Naive thymus-derived CD8-positive, alpha-beta T cell (primary cell): ENCODE measurements around the gene ARIH2. TPM values are rescaled to one million over a fixed set of nuclear protein-coding genes. Genes with fewer than 3 reads are reported as not detected.

ENCODE experiments used
- ATAC-seq, 2 donors: fragments of 150-1000 bp; cut with Tn5 transposase in 1 of 2; sonication (Bioruptor Pico), chemical (Tn5 transposase) in 1 of 2; 1 replicate in 1 of 2; 2 replicates in 1 of 2; pipeline ENCODE4 v1.10.0; 2021; ENCODE audit warnings: mild to moderate bottlenecking in 2 of 2, moderate library complexity in 2 of 2
- POLR2A ChIA-PET: fragments of 350-600 bp; sonication (Branson Sonifier 250); formaldehyde crosslinking; loops from one replicate; lab custom pipeline; 2021; ENCODE audit warnings: antibody characterized with exemption; lab: Charles Lee
- DNase-seq, 10 donors: peaks; one replicate each; pipeline versions ENCODE4 v3.0.0 to v3.0.0-alpha.2; 2020 to 2022
- H3K27ac Mint-ChIP-seq, 10 donors: one replicate each; pipeline ENCODE4 v1.8.0; 2020 to 2022; ENCODE audit warnings: mild to moderate bottlenecking in 10 of 10, mixed read lengths in 10 of 10, moderate library complexity in 4 of 10, inconsistent platforms in 1 of 10
- H3K27me3 Mint-ChIP-seq, 5 donors: one replicate each; pipeline ENCODE4 v1.8.0; 2021 to 2022; ENCODE audit warnings: mixed read lengths in 5 of 5
- H3K36me3 Mint-ChIP-seq, 3 donors: one replicate each; pipeline ENCODE4 v1.8.0; 2020 to 2022; ENCODE audit warnings: mixed read lengths in 3 of 3, mild to moderate bottlenecking in 2 of 3, inconsistent platforms in 1 of 3
- H3K4me1 Mint-ChIP-seq, 4 donors: one replicate each; pipeline ENCODE4 v1.8.0; 2021 to 2022; ENCODE audit warnings: mixed read lengths in 4 of 4
- H3K4me3 Mint-ChIP-seq, 10 donors: one replicate each; pipeline ENCODE4 v1.8.0; 2020 to 2022; ENCODE audit warnings: mild to moderate bottlenecking in 10 of 10, mixed read lengths in 10 of 10, moderate library complexity in 6 of 10, inconsistent platforms in 1 of 10
- H3K9me3 Mint-ChIP-seq, 9 donors: one replicate each; pipeline ENCODE4 v1.8.0; 2020 to 2022; ENCODE audit warnings: mixed read lengths in 9 of 9, mild to moderate bottlenecking in 3 of 9, inconsistent platforms in 1 of 9, moderate library complexity in 1 of 9
- polyA plus RNA-seq, 3 donors: library from polyadenylated mRNA; unstranded; fragments of 300-500 nt; fragmentation: Illumina TruSeq; gene quantifications; one replicate each; pipeline ENCODE4 v1.2.3, GENCODE V29; 2021
- total RNA-seq, 8 experiments: library from RNA in 2 of 8; stranded (reverse) in 2 of 8; gene quantifications; one replicate each; pipeline ENCODE4 v1.2.3 and lab custom pipeline; 2021 to 2026

Gene ARIH2
- total and polyA plus RNA-seq, 5 experiments from 2014 or later: 92.7 to 167 (median 119) TPM

DNA sequence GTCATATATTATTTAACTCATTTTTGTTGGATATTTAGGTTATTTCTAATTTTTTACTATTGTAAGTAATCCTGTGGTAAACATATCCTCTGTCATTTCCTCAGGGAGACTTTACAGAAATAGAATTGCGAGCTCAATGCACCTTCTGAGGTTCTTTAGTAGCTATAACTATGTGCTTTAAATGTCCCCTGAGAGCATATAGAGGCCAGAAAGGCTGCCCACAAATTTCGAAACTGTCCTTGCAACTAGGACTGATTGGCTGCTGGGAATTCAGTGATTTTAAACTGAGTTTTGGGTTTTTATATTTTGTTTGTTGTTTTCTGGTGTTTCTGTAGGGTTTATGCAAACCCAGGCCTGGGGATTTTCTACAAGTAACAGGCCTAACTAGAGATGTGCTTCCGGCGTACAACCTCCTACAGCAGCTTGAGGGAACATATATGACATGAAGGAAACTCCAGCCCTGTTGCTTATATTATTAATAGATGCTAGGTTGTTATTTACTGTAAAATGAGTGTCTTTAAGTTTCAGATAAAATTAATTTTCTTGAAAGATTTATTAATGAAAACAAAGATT, 42.3 kb downstream of the ARIH2 start:
- DNase-seq (no peak), ATAC-seq (no peak)
- peak overlapping the region in 1 of 10 donors; percentile 30 for H3K27ac Mint-ChIP-seq
- H3K36me3 Mint-ChIP-seq: peaks cover 0 to 63% (median 7%) of the 10 kb centered on the region in 3 donors
- peaks cover 0 to 6% (median 2%) of the 10 kb centered on the region in 4 donors for H3K4me1 Mint-ChIP-seq
- no peaks in the 10 kb centered on the region for H3K27me3 Mint-ChIP-seq
- POLR2A ChIA-PET: interaction anchor here (0.5 to 0.7 kb wide), 2 partner anchors 27 to 244 kb away, joined by 3 read pairs; partner anchors contain the start of gene IP6K2
- H3K9me3 Mint-ChIP-seq: no peaks in the 10 kb centered on the region
- H3K4me3 Mint-ChIP-seq: no peak overlapping the region

- H3K4me3 Mint-ChIP-seq: no peak overlapping the region
- no peaks in the 10 kb centered on the region for H3K27me3 Mint-ChIP-seq
- DNase-seq: no peak
- peaks cover 0 to 73% (median 7%) of the 10 kb centered on the region in 3 donors for H3K36me3 Mint-ChIP-seq
- peak overlapping the region in 3 of 10 donors; percentile 31 to 81 (median 71) for H3K27ac Mint-ChIP-seq
- no peak for ATAC-seq
- H3K4me1 Mint-ChIP-seq: peaks cover 0 to 7% (median 4%) of the 10 kb centered on the region in 4 donors
- no peaks in the 10 kb centered on the region for H3K9me3 Mint-ChIP-seq
- POLR2A ChIA-PET: interaction anchor here (0.7 kb wide), 1 partner anchor 1790 kb away, joined by 4 read pairs; no protein-coding TSS in a partner anchor
Observed at GRCh38 chr3:48962340-48962739, 43.7 kb downstream of the ARIH2 start.

GRCh38 chr3:48962939-48963338, 44.3 kb downstream of the ARIH2 start:
- Mint-ChIP-seq H3K4me3 (no peak overlapping the region), H3K27ac (peak overlapping the region in 1 of 10 donors; percentile 71)

DNA sequence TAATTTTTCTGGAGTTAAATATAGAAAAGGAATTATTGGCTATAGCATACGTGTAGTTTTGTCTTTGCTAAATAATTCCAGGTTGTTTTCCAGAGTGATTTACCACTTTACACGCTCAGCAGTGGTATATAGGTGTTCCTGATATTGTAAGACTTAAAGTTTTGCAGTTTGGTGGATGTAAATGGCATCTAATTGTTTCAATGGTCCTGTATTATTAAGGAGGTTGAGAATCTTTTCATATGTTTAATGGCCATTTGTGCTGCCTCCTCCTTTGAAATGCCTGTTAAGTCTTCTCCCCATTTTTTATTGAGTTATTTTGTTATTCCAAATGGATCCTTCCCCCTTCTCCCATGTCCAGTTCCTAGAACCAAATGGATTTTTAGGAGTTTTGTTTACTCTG, 44.9 kb downstream of the ARIH2 start:
- no peaks in the 10 kb centered on the region for H3K9me3 Mint-ChIP-seq
- no peaks in the 10 kb centered on the region for H3K27me3 Mint-ChIP-seq
- ATAC-seq: no peak
- no peak overlapping the region for H3K4me3 Mint-ChIP-seq
- peaks cover 0 to 6% (median 4%) of the 10 kb centered on the region in 4 donors for H3K4me1 Mint-ChIP-seq
- DNase-seq: no peak
- H3K27ac Mint-ChIP-seq: no peak overlapping the region
- peaks cover 0 to 75% (median 14%) of the 10 kb centered on the region in 3 donors for H3K36me3 Mint-ChIP-seq
- POLR2A ChIA-PET: no interaction called here

More at GRCh38 chr3:48962939-48963338, 44.3 kb downstream of the ARIH2 start:
- ATAC-seq: no peak
- Mint-ChIP-seq H3K36me3 (peaks cover 0 to 73% (median 10%) of the 10 kb centered on the region in 3 donors), H3K9me3 (no peaks in the 10 kb centered on the region), H3K27me3 (no peaks in the 10 kb centered on the region), H3K4me1 (peaks cover 0 to 6% (median 4%) of the 10 kb centered on the region in 4 donors)
- POLR2A ChIA-PET: no interaction called here
- DNase-seq: no peak

DNA sequence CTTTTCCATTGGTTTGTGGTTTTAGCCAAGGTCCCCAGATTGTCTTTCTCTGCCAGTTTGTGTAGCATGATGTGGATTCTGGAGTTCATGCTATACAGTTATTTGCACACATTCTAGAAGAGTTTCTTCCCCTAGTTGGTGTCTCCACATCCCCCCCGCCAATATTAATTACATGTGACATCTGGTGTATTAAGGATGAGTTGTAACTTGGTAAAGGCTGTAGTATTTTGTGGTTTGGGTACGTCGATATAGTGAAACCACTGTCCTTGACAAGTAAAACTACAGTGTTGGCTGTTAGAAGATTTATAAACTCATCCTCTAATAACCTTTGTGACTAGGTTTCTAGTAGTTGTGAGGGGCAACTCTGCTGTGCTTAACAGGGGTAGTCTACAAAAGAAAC, 47.7 kb downstream of the ARIH2 start:
- H3K27me3 Mint-ChIP-seq: no peaks in the 10 kb centered on the region
- POLR2A ChIA-PET: no interaction called here
- no peak overlapping the region for H3K4me3 Mint-ChIP-seq
- ATAC-seq: no peak
- no peaks in the 10 kb centered on the region for H3K9me3 Mint-ChIP-seq
- peaks cover 0 to 96% (median 21%) of the 10 kb centered on the region in 3 donors for H3K36me3 Mint-ChIP-seq
- no peak overlapping the region for H3K27ac Mint-ChIP-seq
- no peak for DNase-seq
- H3K4me1 Mint-ChIP-seq: peaks cover 0 to 7% (median 3%) of the 10 kb centered on the region in 4 donors

DNA sequence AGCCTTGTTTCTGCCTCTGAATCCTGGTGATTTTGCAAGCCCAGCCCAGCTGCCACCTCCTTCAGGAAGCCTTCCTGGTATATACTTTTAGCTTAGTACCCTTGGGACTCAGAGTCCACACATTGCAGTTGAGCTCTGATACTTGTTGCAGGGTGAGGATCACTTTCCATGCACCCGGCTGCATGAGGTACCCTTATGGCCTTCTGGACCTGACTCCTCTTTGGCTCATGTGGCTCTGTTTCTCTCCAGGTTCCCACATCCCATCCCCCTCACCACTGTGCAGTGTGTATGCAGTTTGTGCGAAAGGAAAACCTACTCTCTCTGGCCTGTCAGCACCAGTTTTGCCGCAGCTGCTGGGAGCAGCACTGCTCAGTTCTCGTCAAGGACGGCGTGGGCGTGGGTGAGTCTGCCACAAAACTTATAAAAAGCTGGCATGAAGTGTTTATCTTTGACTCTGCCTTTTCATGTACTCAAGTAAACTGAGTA, 48.3 kb downstream of the ARIH2 start:
- Mint-ChIP-seq H3K27me3 (no peaks in the 10 kb centered on the region), H3K27ac (peak overlapping the region in 5 of 10 donors; percentile 29 to 81 (median 62)), H3K9me3 (no peaks in the 10 kb centered on the region), H3K4me1 (peaks cover 0 to 7% (median 3%) of the 10 kb centered on the region in 4 donors), H3K4me3 (no peak overlapping the region), H3K36me3 (peaks cover 0 to 96% (median 26%) of the 10 kb centered on the region in 3 donors)
- POLR2A ChIA-PET: no interaction called here
- no peak for ATAC-seq
- DNase-seq: no peak

DNA sequence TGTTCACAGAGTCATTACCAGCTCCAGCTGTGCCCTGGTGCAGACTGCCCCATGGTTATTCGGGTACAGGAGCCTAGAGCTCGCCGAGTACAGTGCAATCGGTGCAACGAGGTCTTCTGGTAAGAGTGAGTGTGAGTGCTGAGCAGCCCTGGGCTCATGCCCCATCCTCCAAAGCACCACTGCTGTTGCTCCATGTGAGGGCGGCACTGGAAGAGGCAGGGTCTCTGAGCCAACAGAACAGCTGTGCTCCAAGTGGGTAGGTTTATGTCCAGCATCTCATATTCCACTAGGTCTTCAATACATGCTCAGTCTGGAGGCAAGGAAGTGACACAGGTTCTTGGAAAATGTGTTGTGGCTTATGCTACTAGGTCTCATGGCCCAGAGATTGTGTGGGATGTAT, 51.9 kb downstream of the ARIH2 start:
- H3K27ac Mint-ChIP-seq: peak overlapping the region in 1 of 10 donors; percentile 27
- DNase-seq (no peak), ATAC-seq (no peak)
- no peaks in the 10 kb centered on the region for H3K9me3 Mint-ChIP-seq
- POLR2A ChIA-PET: no interaction called here
- no peak overlapping the region for H3K4me3 Mint-ChIP-seq
- peaks cover 0 to 97% (median 37%) of the 10 kb centered on the region in 3 donors for H3K36me3 Mint-ChIP-seq
- H3K4me1 Mint-ChIP-seq: peaks cover 0 to 5% (median 2%) of the 10 kb centered on the region in 4 donors
- no peaks in the 10 kb centered on the region for H3K27me3 Mint-ChIP-seq

DNA sequence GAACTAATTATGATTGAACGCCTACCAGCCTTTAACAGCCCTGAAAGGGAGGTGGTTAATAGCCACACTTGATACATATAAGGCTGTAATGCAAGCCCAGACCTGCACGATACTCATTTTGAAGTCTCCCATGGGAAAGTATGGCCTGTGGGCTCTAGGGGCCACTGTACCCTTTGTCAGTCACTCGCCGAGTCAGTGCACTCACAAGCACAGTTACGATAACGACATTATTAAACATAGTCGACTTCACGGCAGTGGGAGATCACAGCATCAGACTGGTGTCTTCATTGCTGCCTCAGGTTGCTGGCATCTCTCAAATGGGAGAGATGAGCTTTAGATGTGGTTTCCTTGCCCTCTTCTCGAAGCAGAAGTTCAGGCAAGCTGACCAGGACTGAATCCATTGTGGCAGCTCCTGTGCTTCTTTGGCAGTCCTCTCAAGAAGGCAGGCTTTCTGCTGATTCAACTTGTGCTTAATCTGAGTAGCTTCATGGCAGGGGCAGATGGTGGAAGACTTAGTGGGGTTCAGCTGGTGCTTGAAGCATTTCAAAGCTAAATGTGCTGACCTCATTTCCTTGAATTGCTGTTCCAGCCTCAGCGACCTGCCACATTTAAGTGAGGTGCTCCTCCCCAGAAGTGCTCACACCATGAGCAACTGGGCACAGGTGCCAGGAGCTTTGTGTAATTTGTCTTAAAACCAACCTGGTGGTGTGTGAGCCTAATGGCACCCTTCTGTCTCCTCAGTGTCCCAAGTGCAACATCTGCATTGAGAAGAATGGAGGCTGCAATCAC, 55.6 kb downstream of the ARIH2 start:
- no peaks in the 10 kb centered on the region for H3K27me3 Mint-ChIP-seq
- no peaks in the 10 kb centered on the region for H3K9me3 Mint-ChIP-seq
- no peak overlapping the region for H3K27ac Mint-ChIP-seq
- H3K4me3 Mint-ChIP-seq: no peak overlapping the region
- no peak for DNase-seq
- POLR2A ChIA-PET: interaction anchor here (1.5 kb wide), 1 partner anchor 47 kb away, joined by 5 read pairs; the partner anchor contains the start of gene NDUFAF3
- H3K36me3 Mint-ChIP-seq: peaks cover 0 to 90% (median 32%) of the 10 kb centered on the region in 3 donors
- no peak for ATAC-seq
- peaks cover 0 to 1% (median under 1%) of the 10 kb centered on the region in 4 donors for H3K4me1 Mint-ChIP-seq

GRCh38 chr3:48979451-48979850, 60.8 kb downstream of the ARIH2 start:
- peaks cover 0 to 88% (median 19%) of the 10 kb centered on the region in 3 donors for H3K36me3 Mint-ChIP-seq
- no peak overlapping the region for H3K4me3 Mint-ChIP-seq
- no peak for ATAC-seq
- no peak for DNase-seq
- peak overlapping the region in 2 of 10 donors; percentile 18 to 68 for H3K27ac Mint-ChIP-seq
- POLR2A ChIA-PET: no interaction called here
- no peaks in the 10 kb centered on the region for H3K9me3 Mint-ChIP-seq
- H3K27me3 Mint-ChIP-seq: no peaks in the 10 kb centered on the region
- H3K4me1 Mint-ChIP-seq: peaks cover 0 to 2% (median 0%) of the 10 kb centered on the region in 4 donors

DNA sequence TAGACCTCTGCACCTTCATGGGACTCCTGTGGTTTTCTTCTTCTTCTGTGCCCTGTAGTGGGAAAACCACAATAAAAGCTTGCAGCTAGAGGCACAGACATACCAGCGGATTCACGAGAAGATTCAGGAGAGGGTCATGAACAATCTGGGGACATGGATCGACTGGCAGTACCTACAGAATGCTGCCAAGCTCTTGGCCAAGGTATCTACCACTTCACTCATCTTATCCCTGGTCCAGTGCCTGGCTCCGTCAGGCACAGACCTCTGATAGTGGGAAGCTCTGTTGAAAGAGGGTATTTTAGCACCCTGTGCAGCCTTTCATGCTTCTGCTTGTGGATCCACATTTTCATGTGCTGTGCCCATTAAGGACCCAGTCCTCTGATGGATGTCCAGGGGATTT, 61.7 kb downstream of the ARIH2 start:
- Mint-ChIP-seq H3K27me3 (no peaks in the 10 kb centered on the region), H3K9me3 (no peaks in the 10 kb centered on the region), H3K36me3 (peaks cover 0 to 88% (median 11%) of the 10 kb centered on the region in 3 donors), H3K4me3 (no peak overlapping the region), H3K4me1 (peaks cover 0 to 2% (median 0%) of the 10 kb centered on the region in 4 donors), H3K27ac (peak overlapping the region in 1 of 10 donors; percentile 72)
- POLR2A ChIA-PET: interaction anchor here (0.6 kb wide), 1 partner anchor 252 kb away, joined by 5 read pairs; no protein-coding TSS in a partner anchor
- DNase-seq: no peak
- no peak for ATAC-seq

GRCh38 chr3:48982016-48982415, 63.4 kb downstream of the ARIH2 start:
- no peak for ATAC-seq
- POLR2A ChIA-PET: no interaction called here
- Mint-ChIP-seq H3K4me1 (peaks cover 0 to 4% (median under 1%) of the 10 kb centered on the region in 4 donors), H3K27ac (peak overlapping the region in 3 of 10 donors; percentile 51 to 80 (median 60)), H3K4me3 (no peak overlapping the region), H3K9me3 (no peaks in the 10 kb centered on the region), H3K27me3 (no peaks in the 10 kb centered on the region), H3K36me3 (peaks cover 0 to 81% (median 7%) of the 10 kb centered on the region in 3 donors)
- no peak for DNase-seq

DNA sequence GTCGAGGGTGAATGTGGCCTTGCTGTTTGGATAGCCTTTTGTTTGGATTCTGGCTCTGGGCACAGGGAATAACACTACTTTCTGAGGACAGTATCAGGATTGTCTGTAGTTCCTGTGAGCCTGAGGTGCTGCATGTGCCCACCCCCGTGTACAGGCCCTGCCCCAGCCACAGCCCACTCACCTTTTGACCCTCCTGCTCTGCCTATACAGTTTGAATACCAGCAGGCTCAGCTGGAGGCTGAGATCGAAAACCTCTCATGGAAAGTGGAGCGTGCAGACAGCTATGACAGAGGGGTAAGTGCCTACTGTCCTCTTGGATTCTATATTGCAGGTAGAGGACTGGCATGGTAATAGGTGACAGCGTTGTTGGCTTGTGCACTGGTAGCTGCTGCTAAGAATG, 64.0 kb downstream of the ARIH2 start:
- no peak for ATAC-seq
- DNase-seq: no peak
- Mint-ChIP-seq H3K4me1 (peaks cover 2 to 6% (median 3%) of the 10 kb centered on the region in 4 donors), H3K9me3 (no peaks in the 10 kb centered on the region), H3K4me3 (no peak overlapping the region), H3K36me3 (peaks cover 0 to 78% (median 7%) of the 10 kb centered on the region in 3 donors), H3K27me3 (no peaks in the 10 kb centered on the region), H3K27ac (peak overlapping the region in 3 of 10 donors; percentile 51 to 70 (median 60))
- POLR2A ChIA-PET: interaction anchor here (0.5 kb wide), 1 partner anchor 212 kb away, joined by 4 read pairs; no protein-coding TSS in a partner anchor
